K562 (cell line): Measurements from ENCODE around the gene FARSA. TPM values are rescaled to one million over a fixed set of nuclear protein-coding genes. Genes with fewer than 3 reads are reported as not detected.

Source experiments
- CLOCK ChIP-seq: fragments of 250-450 bp; sonication (Bioruptor Pico); IDR thresholded peaks from 2 replicates; pipeline ENCODE4 v1.4.0; 2020; ENCODE audit warnings: mild to moderate bottlenecking, moderate library complexity, borderline replicate concordance
- HCFC1 ChIP-seq: IDR thresholded peaks from 2 replicates; pipeline ENCODE4 v1.6.1; 2012; ENCODE audit warnings: low read depth, low read length, improper control_type of control experiment
- JUNB ChIP-seq: fragments of 450-650 bp; formaldehyde crosslinking; conservative IDR thresholded peaks from 2 replicates; pipeline ENCODE4 v1.4.0; 2020; ENCODE audit warnings: mild to moderate bottlenecking
- JUND ChIP-seq, 2 experiments: IDR thresholded peaks; 2 replicates in 1 of 2; 3 replicates in 1 of 2; pipeline ENCODE4 v1.6.1; 2011; ENCODE audit warnings: borderline replicate concordance in 2 of 2, low read depth in 2 of 2, low read length in 2 of 2, improper control_type of control experiment in 1 of 2, missing biosample characterization in 1 of 2, missing genetic modification characterization in 1 of 2, missing genetic modification reagents in 1 of 2
- MBD1 ChIP-seq: fragments of 250-450 bp; sonication (Bioruptor Pico); IDR thresholded peaks from 2 replicates; pipeline ENCODE4 v1.8.0; 2022; ENCODE audit warnings: inconsistent platforms
- NCOA2 ChIP-seq, 2 experiments: fragments of 450-650 bp; IDR thresholded peaks; 2 replicates each; pipeline ENCODE4 v1.6.1; 2018; ENCODE audit warnings: mild to moderate bottlenecking in 2 of 2, moderate library complexity in 1 of 2; ENCODE audit not compliant: partially characterized antibody in 2 of 2
- RBM34 ChIP-seq: fragments of 200-400 bp; formaldehyde crosslinking; IDR thresholded peaks from 2 replicates; pipeline ENCODE4 v1.6.1; 2018; ENCODE audit warnings: low read length, borderline replicate concordance; ENCODE audit not compliant: insufficient read depth
- RFX5 ChIP-seq: IDR thresholded peaks from 2 replicates; pipeline ENCODE4 v1.6.1; 2011; ENCODE audit warnings: low read depth, mild to moderate bottlenecking, improper control_type of control experiment, low read length
- SIN3A ChIP-seq, 2 experiments: fragments of 150-350 bp in 1 of 2; IDR thresholded peaks; 2 replicates each; pipeline ENCODE4 v1.6.1; 2011 to 2016; ENCODE audit warnings: borderline replicate concordance in 2 of 2, low read depth in 2 of 2, low read length in 2 of 2, mild to moderate bottlenecking in 2 of 2, moderate library complexity in 2 of 2; ENCODE audit not compliant: control insufficient read depth in 1 of 2
- SMAD1 ChIP-seq: fragments of 150-350 bp; IDR thresholded peaks from 2 replicates; pipeline ENCODE4 v1.6.1; 2014; ENCODE audit warnings: low read length, low read depth; ENCODE audit not compliant: partially characterized antibody
- SRF ChIP-seq, 2 experiments: fragments of 250-450, 450-650 bp in 1 of 2; sonication (Bioruptor Pico) in 1 of 2; sonication (generic) in 1 of 2; formaldehyde crosslinking; IDR thresholded peaks; 2 replicates each; pipeline versions ENCODE4 v1.5.0 to v1.5.1; 2020 to 2022; ENCODE audit warnings: mild to moderate bottlenecking in 1 of 2, missing genetic modification reagents in 1 of 2
- SRSF3 ChIP-seq: fragments of 200-400 bp; formaldehyde crosslinking; IDR thresholded peaks from 2 replicates; pipeline ENCODE4 v1.6.1; 2016; ENCODE audit warnings: mild to moderate bottlenecking, low read length, moderate library complexity; ENCODE audit not compliant: insufficient read depth
- TCF3 ChIP-seq: sonication (generic); formaldehyde crosslinking; IDR thresholded peaks from 2 replicates; pipeline ENCODE4 v1.4.0; 2020; ENCODE audit warnings: mild to moderate bottlenecking, missing genetic modification reagents
- THAP7 ChIP-seq: fragments of 250-450 bp; sonication (Bioruptor Pico); IDR thresholded peaks from 2 replicates; pipeline ENCODE4 v1.5.0; 2021
- UBTF ChIP-seq, 2 experiments: IDR thresholded peaks; 2 replicates each; pipeline ENCODE4 v1.6.1; 2012; ENCODE audit warnings: improper control_type of control experiment in 2 of 2, low read depth in 2 of 2, low read length in 2 of 2, borderline replicate concordance in 1 of 2
- ZBTB12 ChIP-seq: fragments of 250-450 bp; sonication (Bioruptor Pico); IDR thresholded peaks from 2 replicates; pipeline ENCODE4 v1.4.0; 2020
- polyA plus RNA-seq, 8 experiments: library from polyadenylated mRNA; depleted of rRNA in 4 of 8; stranded (reverse) in 5 of 8; unstranded in 3 of 8; fragments of >200 nt; fragmentation: Nextera tagmentation in 2 of 8; fragmentation: Illumina TruSeq in 1 of 8; extraction: Ambion mirVana in 2 of 8; extraction: Trizol in 1 of 8; gene quantifications; 2 replicates each; pipeline versions ENCODE4 v1.2.1 to v1.2.3, GENCODE V29; 2011 to 2014; ENCODE audit warnings: inconsistent platforms in 1 of 8, missing spikeins in 1 of 8
- total RNA-seq, 7 experiments: library from RNA; depleted of rRNA in 6 of 7; stranded (reverse); fragments of >200 nt in 6 of 7; fragmentation: Illumina TruSeq in 2 of 7; extraction: Trizol in 2 of 7; gene quantifications; 2 replicates each; pipeline versions ENCODE4 v1.2.1 to v1.2.3, GENCODE V29; 2011 to 2021; ENCODE audit warnings: low replicate concordance in 1 of 7

The FARSA gene
- total and polyA plus RNA-seq, 9 of the 15 experiments (the other 6 are each of a cell fraction or from before 2014, with no cell fraction given): 25.2 to 237 (median 89.6) TPM

GRCh38 chr19:12933287-12934072, at the start of gene FARSA (continued):
- TF ChIP-seq CLOCK (CRISPR knock-in tag) (no peak), JUND (IDR thresholded peaks at IDR 0.05; ENCODE audit: borderline replicate concordance, low read depth, low read length) (peak; percentile 58; the same call in 1 of the 2 replicates), JUND (tag; IDR thresholded peaks at IDR 0.05; ENCODE audit: borderline replicate concordance, low read depth, low read length) (no peak; the same call in 2 of the 3 replicates), SMAD1 (peak; percentile 37), SIN3A (IDR thresholded peaks at IDR 0.05; ENCODE audit: borderline replicate concordance in 2 of 2, control insufficient read depth in 1 of 2, low read depth in 2 of 2, low read length in 2 of 2) (peak; percentile 91 to 92; a peak in 3 of 4 replicates), UBTF (IDR thresholded peaks at IDR 0.05; ENCODE audit: borderline replicate concordance in 1 of 2, low read depth in 2 of 2, low read length in 2 of 2) (0 out of 4 replicates have a peak, but pooled peaks of 1 of the 2 experiments have one; percentile 49), RBM34 (no peak), JUNB (CRISPR knock-in tag) (no peak), MBD1 (CRISPR knock-in tag) (no peak), SRF (CRISPR knock-in tag; IDR thresholded peaks at IDR 0.05) (no peak; a peak in 1 of 4 replicates), SRSF3 (no peak), TCF3 (no peak), THAP7 (CRISPR knock-in tag) (peak; percentile 100), HCFC1 (peak; percentile 97), ZBTB12 (CRISPR knock-in tag) (no peak), RFX5 (no peak), NCOA2 (IDR thresholded peaks at IDR 0.05; ENCODE audit: partially characterized antibody in 2 of 2) (no peak)
